Measurements from ENCODE around the gene SNAI1. TPM values are rescaled to one million over a fixed set of nuclear protein-coding genes. Genes with fewer than 3 reads are reported as not detected.

Gene SNAI1
- total RNA-seq, 1 donor from 2014 or later: 4.9 TPM

DNA sequence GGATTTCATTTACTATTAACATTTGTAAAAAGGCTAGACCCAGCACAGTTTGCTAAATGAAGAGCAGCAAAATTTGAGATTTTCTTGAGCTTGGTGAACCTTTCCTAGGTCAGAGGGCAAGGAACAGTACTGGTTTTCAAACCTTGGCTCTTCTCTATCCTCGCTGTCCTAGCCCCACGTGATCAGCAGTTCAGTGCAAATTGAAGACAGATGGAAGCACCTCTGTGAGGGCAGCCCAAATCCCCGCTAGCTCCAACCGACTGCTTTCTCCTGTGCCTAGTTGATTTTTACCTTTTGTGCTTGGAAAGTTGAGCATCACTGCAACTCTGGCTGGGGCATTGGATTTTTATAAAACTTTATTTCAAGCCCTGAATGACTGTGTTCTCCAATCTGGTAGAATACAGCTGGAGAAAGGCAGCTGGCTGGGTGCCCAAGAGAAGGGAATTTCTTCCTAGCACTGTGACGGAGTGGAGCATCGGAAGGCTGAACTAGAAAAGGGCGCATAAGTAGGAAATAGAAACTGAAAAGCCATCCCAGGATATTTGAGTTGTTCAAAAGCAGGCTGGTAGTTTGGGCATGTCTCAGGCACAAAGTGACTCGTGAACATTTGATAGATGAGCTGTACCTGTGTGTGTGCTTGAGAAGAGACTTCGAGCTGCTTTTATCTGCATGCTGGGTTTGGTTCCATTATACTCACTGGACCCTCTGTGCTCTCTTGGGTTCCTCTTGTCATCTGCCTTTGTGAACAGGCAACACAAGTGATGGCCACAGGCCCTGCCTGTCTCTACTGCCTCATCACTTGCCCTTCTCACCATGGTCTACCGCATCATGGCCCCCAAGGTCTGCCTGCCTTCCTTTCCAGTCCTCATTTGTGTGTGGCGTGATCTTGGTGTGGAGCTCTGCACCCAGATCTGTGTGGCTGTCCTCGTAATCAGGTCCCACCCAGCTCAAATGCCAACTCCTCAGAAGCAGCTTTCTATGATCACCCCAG, 44.3 kb upstream of the SNAI1 start:
- Mint-ChIP-seq H3K27me3 (ENCODE audit: low read depth) (no peaks in the 10 kb centered on the region), H3K36me3 (ENCODE audit: low read depth) (peaks cover 4% of the 10 kb centered on the region), H3K9me3 (ENCODE audit: low read depth) (no peaks in the 10 kb centered on the region), H3K4me1 (ENCODE audit: low read depth) (peaks cover 33% of the 10 kb centered on the region), H3K27ac (ENCODE audit: unreplicated experiment) (peak overlapping the region; percentile 91), H3K4me3 (ENCODE audit: unreplicated experiment) (peak overlapping the region; percentile 52)
- peak; percentile 32 for DNase-seq (ENCODE audit: low spot score)
- TF ChIP-seq, protein P1, sequence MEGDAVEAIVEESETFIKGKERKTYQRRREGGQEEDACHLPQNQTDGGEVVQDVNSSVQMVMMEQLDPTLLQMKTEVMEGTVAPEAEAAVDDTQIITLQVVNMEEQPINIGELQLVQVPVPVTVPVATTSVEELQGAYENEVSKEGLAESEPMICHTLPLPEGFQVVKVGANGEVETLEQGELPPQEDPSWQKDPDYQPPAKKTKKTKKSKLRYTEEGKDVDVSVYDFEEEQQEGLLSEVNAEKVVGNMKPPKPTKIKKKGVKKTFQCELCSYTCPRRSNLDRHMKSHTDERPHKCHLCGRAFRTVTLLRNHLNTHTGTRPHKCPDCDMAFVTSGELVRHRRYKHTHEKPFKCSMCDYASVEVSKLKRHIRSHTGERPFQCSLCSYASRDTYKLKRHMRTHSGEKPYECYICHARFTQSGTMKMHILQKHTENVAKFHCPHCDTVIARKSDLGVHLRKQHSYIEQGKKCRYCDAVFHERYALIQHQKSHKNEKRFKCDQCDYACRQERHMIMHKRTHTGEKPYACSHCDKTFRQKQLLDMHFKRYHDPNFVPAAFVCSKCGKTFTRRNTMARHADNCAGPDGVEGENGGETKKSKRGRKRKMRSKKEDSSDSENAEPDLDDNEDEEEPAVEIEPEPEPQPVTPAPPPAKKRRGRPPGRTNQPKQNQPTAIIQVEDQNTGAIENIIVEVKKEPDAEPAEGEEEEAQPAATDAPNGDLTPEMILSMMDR (IDR thresholded peaks at IDR 0.05): no peak

DNA sequence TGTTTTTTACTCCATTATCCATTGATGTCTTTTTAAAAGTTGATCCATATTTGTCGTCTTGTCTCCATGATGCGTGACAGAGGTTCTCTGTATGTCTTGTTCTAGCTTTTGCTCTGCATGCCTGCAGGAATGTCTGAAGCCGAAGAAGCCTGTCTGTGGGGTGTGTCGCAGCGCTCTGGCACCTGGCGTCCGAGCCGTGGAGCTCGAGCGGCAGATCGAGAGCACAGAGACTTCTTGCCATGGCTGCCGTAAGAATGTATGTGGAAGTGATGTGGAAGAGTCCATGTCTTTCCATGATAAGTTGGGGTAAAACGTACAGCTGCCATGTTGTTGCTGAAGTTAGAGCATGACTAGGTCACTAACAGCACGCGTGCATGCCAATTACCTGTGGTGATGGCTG, 41.3 kb upstream of the SNAI1 start:
- Mint-ChIP-seq H3K4me1 (ENCODE audit: low read depth) (peaks cover 33% of the 10 kb centered on the region), H3K36me3 (ENCODE audit: low read depth) (peaks cover 7% of the 10 kb centered on the region), H3K9me3 (ENCODE audit: low read depth) (no peaks in the 10 kb centered on the region), H3K27ac (ENCODE audit: unreplicated experiment) (no peak overlapping the region), H3K27me3 (ENCODE audit: low read depth) (no peaks in the 10 kb centered on the region), H3K4me3 (ENCODE audit: unreplicated experiment) (no peak overlapping the region)
- no peak for DNase-seq (ENCODE audit: low spot score)
- TF ChIP-seq, protein P1 (IDR thresholded peaks at IDR 0.05): no peak

DNA sequence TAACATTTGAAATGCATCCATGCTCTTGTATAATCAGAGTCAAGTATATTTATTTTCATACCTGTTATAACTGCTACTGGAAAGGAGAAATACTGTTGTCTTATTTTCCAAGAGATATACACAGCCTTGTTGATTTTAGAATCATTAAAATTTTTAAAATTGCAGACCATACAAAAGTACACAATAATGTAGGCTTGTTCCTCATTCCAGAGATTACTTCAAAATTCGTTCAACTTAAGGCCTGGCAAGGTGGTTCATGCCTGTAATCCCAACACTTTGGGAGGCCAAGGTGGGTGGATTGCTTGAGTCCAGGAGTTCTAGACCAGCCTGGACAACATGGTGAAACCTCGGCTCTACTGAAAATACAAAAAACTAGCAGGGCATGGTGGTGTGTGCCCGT, 40.5 kb upstream of the SNAI1 start:
- H3K36me3 Mint-ChIP-seq (ENCODE audit: low read depth): peaks cover 11% of the 10 kb centered on the region
- TF ChIP-seq, protein P1 (IDR thresholded peaks at IDR 0.05): no peak
- H3K4me1 Mint-ChIP-seq (ENCODE audit: low read depth): peaks cover 28% of the 10 kb centered on the region
- no peak for DNase-seq (ENCODE audit: low spot score)
- no peak overlapping the region for H3K4me3 Mint-ChIP-seq (ENCODE audit: unreplicated experiment)
- H3K27me3 Mint-ChIP-seq (ENCODE audit: low read depth): no peaks in the 10 kb centered on the region
- H3K27ac Mint-ChIP-seq (ENCODE audit: unreplicated experiment): no peak overlapping the region
- H3K9me3 Mint-ChIP-seq (ENCODE audit: low read depth): no peaks in the 10 kb centered on the region

DNA sequence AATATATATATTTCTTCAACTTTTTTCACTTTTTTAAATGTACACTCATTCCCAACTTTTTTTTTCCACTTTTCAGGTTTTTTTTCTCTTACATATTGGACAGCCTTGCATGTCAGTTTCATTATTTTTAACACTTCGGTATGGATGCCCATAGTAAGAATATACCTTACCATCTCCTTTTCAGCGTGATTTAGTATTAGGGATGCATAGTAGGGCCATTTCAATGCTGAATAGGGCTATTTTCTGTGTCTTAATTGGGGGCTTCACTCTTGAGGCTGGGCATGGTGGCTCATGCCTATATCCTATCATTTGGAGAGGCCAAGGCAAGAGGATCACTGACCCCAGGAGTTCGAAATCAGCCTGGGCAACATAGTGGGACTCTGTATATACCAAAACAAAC, 39.8 kb upstream of the SNAI1 start:
- Mint-ChIP-seq H3K4me1 (ENCODE audit: low read depth) (peaks cover 22% of the 10 kb centered on the region), H3K9me3 (ENCODE audit: low read depth) (no peaks in the 10 kb centered on the region), H3K36me3 (ENCODE audit: low read depth) (peaks cover 13% of the 10 kb centered on the region), H3K27me3 (ENCODE audit: low read depth) (no peaks in the 10 kb centered on the region), H3K4me3 (ENCODE audit: unreplicated experiment) (no peak overlapping the region), H3K27ac (ENCODE audit: unreplicated experiment) (no peak overlapping the region)
- TF ChIP-seq, protein P1 (IDR thresholded peaks at IDR 0.05): no peak
- no peak for DNase-seq (ENCODE audit: low spot score)

DNA sequence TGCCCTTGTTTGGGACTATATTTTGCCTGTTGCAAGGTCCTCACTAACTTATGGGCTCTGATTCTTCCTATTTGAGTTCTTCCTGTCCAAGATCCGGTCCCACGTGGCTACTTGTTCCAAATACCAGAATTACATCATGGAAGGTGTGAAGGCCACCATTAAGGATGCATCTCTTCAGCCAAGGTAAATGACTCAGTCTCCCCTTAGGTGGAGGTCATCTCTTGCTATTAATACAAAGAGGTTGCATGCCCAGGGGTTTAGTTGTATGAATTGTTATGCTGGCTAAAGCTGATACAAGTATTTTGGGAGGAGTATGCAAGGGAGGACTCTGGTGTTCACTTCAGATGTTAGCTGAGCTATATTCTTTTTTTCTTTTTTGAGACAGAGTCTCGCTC, 37.5 kb upstream of the SNAI1 start:
- H3K9me3 Mint-ChIP-seq (ENCODE audit: low read depth): no peaks in the 10 kb centered on the region
- DNase-seq (ENCODE audit: low spot score): no peak
- no peak overlapping the region for H3K4me3 Mint-ChIP-seq (ENCODE audit: unreplicated experiment)
- H3K27me3 Mint-ChIP-seq (ENCODE audit: low read depth): no peaks in the 10 kb centered on the region
- H3K27ac Mint-ChIP-seq (ENCODE audit: unreplicated experiment): no peak overlapping the region
- peaks cover 23% of the 10 kb centered on the region for H3K4me1 Mint-ChIP-seq (ENCODE audit: low read depth)
- H3K36me3 Mint-ChIP-seq (ENCODE audit: low read depth): peaks cover 21% of the 10 kb centered on the region
- TF ChIP-seq, protein P1 (IDR thresholded peaks at IDR 0.05): no peak

Data from chondrocyte (in vitro differentiated cells).